K562 (cell line): ENCODE results near the gene VSNL1. TPM values are rescaled to one million over a fixed set of nuclear protein-coding genes. Genes with fewer than 3 reads are reported as not detected.

ENCODE experiments used
- ATAC-seq: fragments of 200-7000 bp; cut with Tn5 transposase; 3 replicates; pipeline ENCODE4 v1.9.1; 2020; ENCODE audit warnings: moderate library complexity
- BruUV-seq: library from RNA; stranded (reverse); fragments of 400-500 nt; replicated peaks from 2 replicates; lab custom pipeline; 2021; lab: Mats Ljungman, UMichigan
- CTCF ChIA-PET: fragments of 300-600 bp; formaldehyde crosslinking; extraction: SDS; loops from one replicate; lab custom pipeline; 2021; ENCODE audit warnings: low intra/inter-chr PET ratio; lab: Yijun Ruan, JAX
- POLR2A ChIA-PET: fragments of 300-600, 350-650 bp; sonication (Branson Sonifier 250); formaldehyde crosslinking; extraction: SDS; loops from one replicate; lab custom pipeline; 2021; ENCODE audit warnings: antibody characterized with exemption, inconsistent platforms; lab: Yijun Ruan, JAX
- DNase-seq, 4 experiments: peaks; one replicate each; pipeline versions ENCODE4 v3.0.0 to v3.0.0-alpha.2; 2011 to 2018; ENCODE audit warnings: low spot score in 3 of 4, mixed read lengths in 3 of 4; ENCODE audit errors: extremely low read depth in 1 of 4
- FAIRE-seq: peaks from 2 replicates; lab custom pipeline; 2011; peaks lifted over from hg19 to GRCh38; lab: Jason Lieb, UNC
- H2AFZ ChIP-seq: 2 replicates; pipeline ENCODE4 v1.6.0; 2011; ENCODE audit warnings: low read depth, low read length, control low read depth, inconsistent platforms
- H3K27ac ChIP-seq: fragments of 200-600 bp; 3 replicates; pipeline ENCODE4 v1.8.0; 2011; ENCODE audit warnings: low read depth, mild to moderate bottlenecking, control low read depth, inconsistent platforms, low read length, moderate library complexity, mixed read lengths; ENCODE audit errors: extremely low read depth
- H3K27me3 ChIP-seq, 2 experiments: fragments of 300-600 bp in 1 of 2; 2 replicates in 1 of 2; 3 replicates in 1 of 2; pipeline versions ENCODE4 v1.6.0 to v1.8.0; 2011; ENCODE audit warnings: inconsistent platforms in 2 of 2, low read length in 2 of 2, mild to moderate bottlenecking in 1 of 2, mixed read lengths in 1 of 2, moderate library complexity in 1 of 2; ENCODE audit not compliant: control insufficient read depth in 2 of 2, insufficient read depth in 2 of 2
- H3K36me3 ChIP-seq: fragments of 300-600 bp; 3 replicates; pipeline ENCODE4 v1.8.0; 2011; ENCODE audit warnings: mild to moderate bottlenecking, low read length, inconsistent platforms; ENCODE audit not compliant: control insufficient read depth, insufficient read depth
- H3K4me1 ChIP-seq, 2 experiments: fragments of 200-600 bp in 1 of 2; replicated peaks in 1 of 2; 2 replicates in 1 of 2; 3 replicates in 1 of 2; pipeline versions ENCODE4 v1.5.1 to v1.8.0; 2011; ENCODE audit warnings: inconsistent platforms in 2 of 2, low read length in 2 of 2, mild to moderate bottlenecking in 1 of 2, mixed read lengths in 1 of 2, moderate library complexity in 1 of 2; ENCODE audit not compliant: control insufficient read depth in 2 of 2, insufficient read depth in 2 of 2
- H3K4me2 ChIP-seq: 2 replicates; pipeline ENCODE4 v1.6.1; 2011; ENCODE audit warnings: low read length, control low read depth, inconsistent platforms, mixed read lengths; ENCODE audit not compliant: insufficient read depth
- H3K4me3 ChIP-seq: fragments of 200-600 bp; sonication (generic), shearing (Covaris generic); 2 replicates; pipeline ENCODE4 v1.5.1; 2016; ENCODE audit warnings: control low read depth, inconsistent platforms
- H3K79me2 ChIP-seq: fragments of 200-600 bp; 3 replicates; pipeline ENCODE4 v1.8.0; 2011; ENCODE audit warnings: low read length, inconsistent platforms; ENCODE audit not compliant: control insufficient read depth, insufficient read depth
- H3K9ac ChIP-seq, 2 experiments: 2 replicates each; pipeline versions ENCODE4 v1.6.0 to v1.6.1; 2011; ENCODE audit warnings: low read depth in 2 of 2, low read length in 2 of 2, control low read depth in 1 of 2, inconsistent platforms in 1 of 2, mild to moderate bottlenecking in 1 of 2, mixed read lengths in 1 of 2; ENCODE audit not compliant: insufficient read depth in 1 of 2
- H3K9me1 ChIP-seq: one replicate; pipeline ENCODE4 v1.6.0; 2011; ENCODE audit warnings: inconsistent platforms, mild to moderate bottlenecking, low read length, moderate library complexity; ENCODE audit not compliant: control insufficient read depth, insufficient read depth
- H3K9me3 ChIP-seq: replicated peaks from 2 replicates; pipeline ENCODE4 v1.5.1; 2011; ENCODE audit warnings: low read depth, low read length, inconsistent platforms; ENCODE audit not compliant: control insufficient read depth, insufficient read depth
- H4K20me1 ChIP-seq: replicated peaks from 2 replicates; pipeline ENCODE4 v1.6.1; 2011; ENCODE audit warnings: low read length, inconsistent platforms, mixed read lengths; ENCODE audit not compliant: control insufficient read depth, insufficient read depth
- BCL6 ChIP-seq: fragments of 250-450 bp; sonication (Bioruptor Pico); IDR thresholded peaks from 2 replicates; pipeline ENCODE4 v1.4.0; 2020
- CHCHD3 ChIP-seq: fragments of 250-450 bp; sonication (Bioruptor Pico); IDR thresholded peaks from 2 replicates; pipeline ENCODE4 v2.1.2; 2022; ENCODE audit warnings: mild to moderate bottlenecking
- E2F3 ChIP-seq: fragments of 250-450 bp; sonication (Bioruptor Pico); IDR thresholded peaks from 2 replicates; pipeline ENCODE4 v1.4.0; 2020; ENCODE audit warnings: mild to moderate bottlenecking
- HOXB6 ChIP-seq: fragments of 250-450 bp; sonication (Bioruptor Pico); IDR thresholded peaks from 2 replicates; pipeline ENCODE4 v1.5.1; 2022; ENCODE audit warnings: mild to moderate bottlenecking, borderline replicate concordance
- MTA3 ChIP-seq: fragments of 450-650 bp; formaldehyde crosslinking; IDR thresholded peaks from 2 replicates; pipeline ENCODE4 v1.6.1; 2017; ENCODE audit warnings: mild to moderate bottlenecking, borderline replicate concordance
- RAD21 ChIP-seq, 2 experiments: fragments of 250-450 bp in 1 of 2; fragments of 450-650 bp in 1 of 2; sonication (Bioruptor Pico) in 1 of 2; formaldehyde crosslinking in 1 of 2; IDR thresholded peaks in 1 of 2; conservative IDR thresholded peaks in 1 of 2; 2 replicates each; pipeline versions ENCODE4 v1.4.0 to v1.8.0; 2020 to 2022; ENCODE audit warnings: mild to moderate bottlenecking in 2 of 2, moderate library complexity in 1 of 2
- ZNF165 ChIP-seq: fragments of 250-450 bp; sonication (Bioruptor Pico); IDR thresholded peaks from 2 replicates; pipeline ENCODE4 v1.4.0; 2020; ENCODE audit warnings: borderline replicate concordance
- ZNF561 ChIP-seq: fragments of 450-650 bp; formaldehyde crosslinking; conservative IDR thresholded peaks from 2 replicates; pipeline ENCODE4 v1.4.0; 2020; ENCODE audit warnings: mild to moderate bottlenecking, moderate library complexity
- ZNF785 ChIP-seq: fragments of 250-450 bp; sonication (Bioruptor Pico); IDR thresholded peaks from 2 replicates; pipeline ENCODE4 v1.4.0; 2020; ENCODE audit warnings: mild to moderate bottlenecking
- ZSCAN29 ChIP-seq: fragments of 450-650 bp; IDR thresholded peaks from 2 replicates; pipeline ENCODE4 v1.6.1; 2017
- WGBS: fragments of 100-300 bp; shearing (Covaris generic); methylation state at CpG from one replicate; pipeline ENCODE4 v1.1.6; 2016; ENCODE audit warnings: low coverage, mixed read lengths; ENCODE audit not compliant: insufficient coverage; ENCODE audit errors: missing lambda C conversion rate; 5-methylcytosine and 5-hydroxymethylcytosine counted together
- in situ Hi-C: fragments of 300-500 bp; cut with MboI; formaldehyde crosslinking; loops from 4 replicates; pipeline ENCODE4 v1.15.0; 2018; ENCODE audit warnings: inconsistent platforms, mixed read lengths
- intact Hi-C: fragments of 100-400 bp; cut with micrococcal nuclease; formaldehyde crosslinking; loops from 2 replicates; pipeline ENCODE4 v1.14.2; 2022
- polyA plus RNA-seq, 8 experiments: library from polyadenylated mRNA; depleted of rRNA in 4 of 8; stranded (reverse) in 5 of 8; unstranded in 3 of 8; fragments of >200 nt; fragmentation: Nextera tagmentation in 2 of 8; fragmentation: Illumina TruSeq in 1 of 8; extraction: Ambion mirVana in 2 of 8; extraction: Trizol in 1 of 8; gene quantifications; 2 replicates each; pipeline versions ENCODE4 v1.2.1 to v1.2.3, GENCODE V29; 2011 to 2014; ENCODE audit warnings: inconsistent platforms in 1 of 8, missing spikeins in 1 of 8
- total RNA-seq, 7 experiments: library from RNA; depleted of rRNA in 6 of 7; stranded (reverse); fragments of >200 nt in 6 of 7; fragmentation: Illumina TruSeq in 2 of 7; extraction: Trizol in 2 of 7; gene quantifications; 2 replicates each; pipeline versions ENCODE4 v1.2.1 to v1.2.3, GENCODE V29; 2011 to 2021; ENCODE audit warnings: low replicate concordance in 1 of 7
- TF ChIP-seq, protein P1 (sequence below), 3 experiments: IDR thresholded peaks in 2 of 3; conservative IDR thresholded peaks in 1 of 3; 2 replicates each; pipeline ENCODE4 v1.5.1; 2011 to 2012; ENCODE audit warnings: low read length in 3 of 3, mild to moderate bottlenecking in 3 of 3, control low read depth in 2 of 3, improper control_type of control experiment in 1 of 3, inconsistent platforms in 1 of 3, low read depth in 1 of 3, mixed read lengths in 1 of 3, moderate library complexity in 1 of 3; ENCODE audit not compliant: insufficient read depth in 2 of 3
- TF ChIP-seq, protein P2 (sequence below): fragments of 250-450 bp; sonication (Bioruptor Pico); IDR thresholded peaks from 2 replicates; pipeline ENCODE4 v1.4.0; 2020; ENCODE audit warnings: borderline replicate concordance
- TF ChIP-seq, protein P3 (sequence below): fragments of 450-650 bp; formaldehyde crosslinking; IDR thresholded peaks from 2 replicates; pipeline ENCODE4 v1.4.0; 2020; ENCODE audit warnings: mild to moderate bottlenecking, moderate library complexity
- TF ChIP-seq, protein P4 (sequence below): sonication (generic); formaldehyde crosslinking; IDR thresholded peaks from 2 replicates; pipeline ENCODE4 v1.8.1; 2023; ENCODE audit warnings: mild to moderate bottlenecking, missing genetic modification reagents, moderate library complexity

The VSNL1 gene
- total and polyA plus RNA-seq, 9 of the 15 experiments (the other 6 are each of a cell fraction or from before 2014, with no cell fraction given): 0.20 TPM; not detected in 8

DNA sequence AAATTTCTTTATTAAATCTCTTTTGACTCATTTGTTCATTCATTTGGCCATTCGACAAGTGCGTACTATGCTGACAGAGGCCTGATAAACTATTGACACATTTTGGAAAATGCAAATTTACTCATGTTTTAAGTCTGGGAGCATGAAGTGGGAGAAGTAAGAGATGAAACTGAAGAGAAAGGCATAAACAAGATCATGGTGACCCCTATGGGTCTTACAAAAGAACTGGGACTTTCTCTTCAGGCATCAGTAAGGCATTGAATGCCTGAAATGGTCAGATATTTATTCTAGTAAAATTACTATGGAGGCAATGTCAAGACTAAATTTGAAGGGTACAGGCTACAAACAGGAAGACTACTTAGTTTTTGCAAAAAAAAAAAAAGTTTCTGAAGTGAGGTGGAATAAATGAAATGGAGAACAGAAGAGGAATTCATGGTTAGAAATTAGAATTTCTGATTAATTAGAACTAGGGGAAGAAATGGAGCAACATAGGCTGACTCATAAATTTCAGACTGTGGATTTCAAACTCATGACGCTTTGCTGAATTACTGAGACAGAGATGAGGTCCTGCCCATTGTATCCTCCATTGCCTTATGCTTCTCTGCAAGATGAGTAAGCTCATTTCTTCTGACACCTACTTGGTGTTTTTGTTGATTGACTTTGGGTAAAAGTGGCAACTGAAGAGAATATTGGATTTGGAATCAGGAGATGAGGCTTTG is 32.7 kb downstream of the VSNL1 start (continued):
- TF ChIP-seq RAD21 (CRISPR knock-in tag; conservative IDR thresholded peaks at IDR 0.05 in 1 of 2, IDR thresholded peaks at IDR 0.05 in 1 of 2): peak in 1 of 2 experiments; percentile 67; a peak in 3 of 4 replicates
- TF ChIP-seq ZNF165: no peak
- TF ChIP-seq HOXB6 (CRISPR knock-in tag): no peak
- TF ChIP-seq, protein P1, sequence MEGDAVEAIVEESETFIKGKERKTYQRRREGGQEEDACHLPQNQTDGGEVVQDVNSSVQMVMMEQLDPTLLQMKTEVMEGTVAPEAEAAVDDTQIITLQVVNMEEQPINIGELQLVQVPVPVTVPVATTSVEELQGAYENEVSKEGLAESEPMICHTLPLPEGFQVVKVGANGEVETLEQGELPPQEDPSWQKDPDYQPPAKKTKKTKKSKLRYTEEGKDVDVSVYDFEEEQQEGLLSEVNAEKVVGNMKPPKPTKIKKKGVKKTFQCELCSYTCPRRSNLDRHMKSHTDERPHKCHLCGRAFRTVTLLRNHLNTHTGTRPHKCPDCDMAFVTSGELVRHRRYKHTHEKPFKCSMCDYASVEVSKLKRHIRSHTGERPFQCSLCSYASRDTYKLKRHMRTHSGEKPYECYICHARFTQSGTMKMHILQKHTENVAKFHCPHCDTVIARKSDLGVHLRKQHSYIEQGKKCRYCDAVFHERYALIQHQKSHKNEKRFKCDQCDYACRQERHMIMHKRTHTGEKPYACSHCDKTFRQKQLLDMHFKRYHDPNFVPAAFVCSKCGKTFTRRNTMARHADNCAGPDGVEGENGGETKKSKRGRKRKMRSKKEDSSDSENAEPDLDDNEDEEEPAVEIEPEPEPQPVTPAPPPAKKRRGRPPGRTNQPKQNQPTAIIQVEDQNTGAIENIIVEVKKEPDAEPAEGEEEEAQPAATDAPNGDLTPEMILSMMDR (IDR thresholded peaks at IDR 0.05 in 2 of 3, conservative IDR thresholded peaks at IDR 0.05 in 1 of 3; ENCODE audit: insufficient read depth in 2 of 3, low read depth in 1 of 3, low read length in 3 of 3): peak in 1 of 3 experiments; percentile 14; a peak in 2 of 6 replicates

DNA sequence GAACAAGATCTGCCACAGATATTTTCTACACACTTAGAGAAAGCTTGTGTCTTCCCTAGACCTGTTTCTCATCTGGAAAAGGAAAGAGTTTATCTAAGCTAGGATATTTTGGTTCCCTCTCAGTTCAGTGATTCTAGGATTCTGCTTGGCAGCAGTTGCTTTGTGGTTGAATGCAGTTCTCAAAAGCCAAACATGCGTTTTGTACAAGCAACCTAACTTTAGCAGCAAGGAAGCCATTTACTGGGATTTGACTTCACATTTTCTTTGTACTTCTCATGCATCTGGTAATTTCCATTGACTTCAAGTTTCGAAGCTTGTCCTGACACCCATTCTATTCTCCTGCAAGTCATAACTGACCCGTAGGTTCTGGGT is 33.3 kb downstream of the VSNL1 start:
- H3K9me1 ChIP-seq: no peaks in the 10 kb centered on the region
- no peak overlapping the region for H2AFZ ChIP-seq
- no peaks in the 10 kb centered on the region for H3K9me3 ChIP-seq
- CTCF ChIA-PET: no interaction called here
- no peaks in the 10 kb centered on the region for H4K20me1 ChIP-seq
- no TSS peak for BruUV-seq
- 0% methylated on average over 3 of the region's 3 CpGs for WGBS
- ATAC-seq: no peak
- FAIRE-seq: no peak
- DNase-seq: no peak
- H3K4me1 ChIP-seq: no peaks in the 10 kb centered on the region; a peak in 1 of 5 replicates
- H3K36me3 ChIP-seq: no peaks in the 10 kb centered on the region
- no peak overlapping the region for H3K27ac ChIP-seq
- intact Hi-C loops (loop anchor here (1.0 to 10.0 kb wide), 2 partner anchors 102 to 799 kb away; no protein-coding TSS in a partner anchor), in situ Hi-C loops (no loop called here)
- no peak overlapping the region for H3K4me2 ChIP-seq
- H3K9ac ChIP-seq: no peak overlapping the region
- no peak overlapping the region for H3K4me3 ChIP-seq
- H3K79me2 ChIP-seq: no peaks in the 10 kb centered on the region
- 0 out of 5 replicates have a peak, but pooled peaks cover 0 to 4% of the 10 kb centered on the region in 2 experiments for H3K27me3 ChIP-seq
- POLR2A ChIA-PET: interaction anchor here (0.6 kb wide), 1 partner anchor 67 kb away, joined by 3 read pairs; no protein-coding TSS in a partner anchor
- TF ChIP-seq ZNF785 (CRISPR knock-in tag): no peak
- no peak for TF ChIP-seq ZNF561 (CRISPR knock-in tag)
- no peak for TF ChIP-seq BCL6
- no peak for TF ChIP-seq CHCHD3 (CRISPR knock-in tag)
- TF ChIP-seq E2F3 (CRISPR knock-in tag): no peak
- TF ChIP-seq, protein P2, sequence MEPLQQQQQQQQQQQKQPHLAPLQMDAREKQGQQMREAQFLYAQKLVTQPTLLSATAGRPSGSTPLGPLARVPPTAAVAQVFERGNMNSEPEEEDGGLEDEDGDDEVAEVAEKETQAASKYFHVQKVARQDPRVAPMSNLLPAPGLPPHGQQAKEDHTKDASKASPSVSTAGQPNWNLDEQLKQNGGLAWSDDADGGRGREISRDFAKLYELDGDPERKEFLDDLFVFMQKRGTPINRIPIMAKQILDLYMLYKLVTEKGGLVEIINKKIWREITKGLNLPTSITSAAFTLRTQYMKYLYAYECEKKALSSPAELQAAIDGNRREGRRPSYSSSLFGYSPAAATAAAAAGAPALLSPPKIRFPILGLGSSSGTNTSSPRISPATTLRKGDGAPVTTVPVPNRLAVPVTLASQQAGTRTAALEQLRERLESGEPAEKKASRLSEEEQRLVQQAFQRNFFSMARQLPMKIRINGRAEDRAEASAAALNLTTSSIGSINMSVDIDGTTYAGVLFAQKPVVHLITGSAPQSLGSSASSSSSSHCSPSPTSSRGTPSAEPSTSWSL (CRISPR knock-in tag): no peak
- TF ChIP-seq, protein P3, sequence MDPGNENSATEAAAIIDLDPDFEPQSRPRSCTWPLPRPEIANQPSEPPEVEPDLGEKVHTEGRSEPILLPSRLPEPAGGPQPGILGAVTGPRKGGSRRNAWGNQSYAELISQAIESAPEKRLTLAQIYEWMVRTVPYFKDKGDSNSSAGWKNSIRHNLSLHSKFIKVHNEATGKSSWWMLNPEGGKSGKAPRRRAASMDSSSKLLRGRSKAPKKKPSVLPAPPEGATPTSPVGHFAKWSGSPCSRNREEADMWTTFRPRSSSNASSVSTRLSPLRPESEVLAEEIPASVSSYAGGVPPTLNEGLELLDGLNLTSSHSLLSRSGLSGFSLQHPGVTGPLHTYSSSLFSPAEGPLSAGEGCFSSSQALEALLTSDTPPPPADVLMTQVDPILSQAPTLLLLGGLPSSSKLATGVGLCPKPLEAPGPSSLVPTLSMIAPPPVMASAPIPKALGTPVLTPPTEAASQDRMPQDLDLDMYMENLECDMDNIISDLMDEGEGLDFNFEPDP (CRISPR knock-in tag): no peak
- TF ChIP-seq, protein P4, sequence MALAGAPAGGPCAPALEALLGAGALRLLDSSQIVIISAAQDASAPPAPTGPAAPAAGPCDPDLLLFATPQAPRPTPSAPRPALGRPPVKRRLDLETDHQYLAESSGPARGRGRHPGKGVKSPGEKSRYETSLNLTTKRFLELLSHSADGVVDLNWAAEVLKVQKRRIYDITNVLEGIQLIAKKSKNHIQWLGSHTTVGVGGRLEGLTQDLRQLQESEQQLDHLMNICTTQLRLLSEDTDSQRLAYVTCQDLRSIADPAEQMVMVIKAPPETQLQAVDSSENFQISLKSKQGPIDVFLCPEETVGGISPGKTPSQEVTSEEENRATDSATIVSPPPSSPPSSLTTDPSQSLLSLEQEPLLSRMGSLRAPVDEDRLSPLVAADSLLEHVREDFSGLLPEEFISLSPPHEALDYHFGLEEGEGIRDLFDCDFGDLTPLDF: no peak
- TF ChIP-seq ZSCAN29: no peak
- no peak for TF ChIP-seq MTA3
